Osteocyte (in vitro differentiated cells): ENCODE data around the gene LRRC10. TPM values are rescaled to one million over a fixed set of nuclear protein-coding genes. Genes with fewer than 3 reads are reported as not detected.
"Not testable (repeated sequence)": the region's sequence is repeated elsewhere in the genome, so short reads cannot be mapped to it uniquely, and the experiment has no call there.

Experiments used
- DNase-seq: peaks from one replicate; pipeline ENCODE4 v3.0.0; 2021; ENCODE audit warnings: mixed read lengths; ENCODE audit not compliant: unreplicated experiment; ENCODE audit errors: extremely low spot score
- H3K27ac Mint-ChIP-seq: one replicate; pipeline ENCODE4 v1.8.0; 2021; ENCODE audit warnings: mild to moderate bottlenecking, mixed read lengths; ENCODE audit not compliant: unreplicated experiment
- H3K27me3 Mint-ChIP-seq: one replicate; pipeline ENCODE4 v1.8.0; 2021; ENCODE audit warnings: mixed read lengths; ENCODE audit not compliant: unreplicated experiment
- H3K36me3 Mint-ChIP-seq: one replicate; pipeline ENCODE4 v1.8.0; 2021; ENCODE audit warnings: mixed read lengths; ENCODE audit not compliant: unreplicated experiment
- H3K4me1 Mint-ChIP-seq: one replicate; pipeline ENCODE4 v1.8.0; 2021; ENCODE audit warnings: mixed read lengths; ENCODE audit not compliant: unreplicated experiment
- H3K4me3 Mint-ChIP-seq: one replicate; pipeline ENCODE4 v1.8.0; 2021; ENCODE audit warnings: mild to moderate bottlenecking, moderate library complexity, mixed read lengths; ENCODE audit not compliant: unreplicated experiment
- H3K9me3 Mint-ChIP-seq: one replicate; pipeline ENCODE4 v1.8.0; 2021; ENCODE audit warnings: mixed read lengths; ENCODE audit not compliant: unreplicated experiment
- total RNA-seq: library from RNA; stranded (reverse); gene quantifications from 2 replicates; pipeline ENCODE4 v1.2.1, GENCODE V29; 2021
- TF ChIP-seq, protein P1 (sequence below): fragments of 200-600 bp; sonication (generic); IDR thresholded peaks from 2 replicates; pipeline ENCODE4 v1.5.0; 2021; ENCODE audit warnings: antibody characterized with exemption, mild to moderate bottlenecking, moderate library complexity

Gene LRRC10
- total RNA-seq, 1 donor from 2014 or later, result not detected

DNA sequence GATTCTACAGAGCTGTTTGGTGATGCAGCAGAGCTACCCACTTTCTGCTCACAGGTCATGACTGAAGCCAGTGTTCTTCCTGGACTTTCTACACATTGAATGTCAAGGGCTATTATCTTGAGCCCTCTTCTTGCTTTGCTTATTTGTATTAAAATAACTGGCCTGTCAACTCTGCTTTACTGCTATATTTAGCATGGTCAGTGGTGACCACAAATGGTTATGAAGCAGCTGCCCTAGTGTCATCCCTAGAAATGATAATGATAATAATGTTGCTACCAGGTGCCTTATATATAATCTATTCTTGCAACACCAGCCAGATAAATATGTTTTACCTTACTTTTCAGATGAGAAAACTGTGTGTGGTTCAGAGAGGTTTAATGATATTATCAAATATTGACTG is 2.6 kb upstream of the LRRC10 start:
- Mint-ChIP-seq H3K9me3 (no peaks in the 10 kb centered on the region), H3K4me3 (no peak overlapping the region), H3K27me3 (peaks cover 41% of the 10 kb centered on the region), H3K36me3 (no peaks in the 10 kb centered on the region), H3K27ac (no peak overlapping the region), H3K4me1 (no peaks in the 10 kb centered on the region)
- TF ChIP-seq, protein P1, sequence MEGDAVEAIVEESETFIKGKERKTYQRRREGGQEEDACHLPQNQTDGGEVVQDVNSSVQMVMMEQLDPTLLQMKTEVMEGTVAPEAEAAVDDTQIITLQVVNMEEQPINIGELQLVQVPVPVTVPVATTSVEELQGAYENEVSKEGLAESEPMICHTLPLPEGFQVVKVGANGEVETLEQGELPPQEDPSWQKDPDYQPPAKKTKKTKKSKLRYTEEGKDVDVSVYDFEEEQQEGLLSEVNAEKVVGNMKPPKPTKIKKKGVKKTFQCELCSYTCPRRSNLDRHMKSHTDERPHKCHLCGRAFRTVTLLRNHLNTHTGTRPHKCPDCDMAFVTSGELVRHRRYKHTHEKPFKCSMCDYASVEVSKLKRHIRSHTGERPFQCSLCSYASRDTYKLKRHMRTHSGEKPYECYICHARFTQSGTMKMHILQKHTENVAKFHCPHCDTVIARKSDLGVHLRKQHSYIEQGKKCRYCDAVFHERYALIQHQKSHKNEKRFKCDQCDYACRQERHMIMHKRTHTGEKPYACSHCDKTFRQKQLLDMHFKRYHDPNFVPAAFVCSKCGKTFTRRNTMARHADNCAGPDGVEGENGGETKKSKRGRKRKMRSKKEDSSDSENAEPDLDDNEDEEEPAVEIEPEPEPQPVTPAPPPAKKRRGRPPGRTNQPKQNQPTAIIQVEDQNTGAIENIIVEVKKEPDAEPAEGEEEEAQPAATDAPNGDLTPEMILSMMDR, result no peak
- no peak for DNase-seq

DNA sequence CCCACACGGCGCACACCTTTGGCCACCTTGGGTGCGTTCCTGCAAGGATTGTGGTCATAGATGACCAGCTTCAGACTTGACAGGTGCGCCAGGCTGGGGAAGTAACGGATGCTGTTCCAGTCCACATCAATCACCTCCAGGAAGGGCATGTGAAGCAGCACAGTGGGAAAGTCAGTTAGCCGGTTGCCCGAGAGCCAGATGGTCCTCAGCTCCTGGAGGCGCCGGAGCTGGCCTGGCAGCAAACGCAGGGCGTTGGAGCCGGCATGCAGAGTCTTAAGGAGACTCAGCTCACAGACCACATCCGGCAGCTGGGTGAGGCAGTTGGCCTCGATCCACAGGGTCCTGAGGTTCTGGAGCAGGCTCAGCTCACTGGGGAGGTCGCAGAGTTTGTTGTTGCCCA is 581 bp downstream of the LRRC10 start:
- H3K27ac Mint-ChIP-seq, result no peak overlapping the region
- H3K4me1 Mint-ChIP-seq, result no peaks in the 10 kb centered on the region
- H3K9me3 Mint-ChIP-seq, result no peaks in the 10 kb centered on the region
- no peaks in the 10 kb centered on the region for H3K36me3 Mint-ChIP-seq
- TF ChIP-seq, protein P1, result no peak
- peaks cover 21% of the 10 kb centered on the region for H3K27me3 Mint-ChIP-seq
- DNase-seq, result no peak
- H3K4me3 Mint-ChIP-seq, result no peak overlapping the region

DNA sequence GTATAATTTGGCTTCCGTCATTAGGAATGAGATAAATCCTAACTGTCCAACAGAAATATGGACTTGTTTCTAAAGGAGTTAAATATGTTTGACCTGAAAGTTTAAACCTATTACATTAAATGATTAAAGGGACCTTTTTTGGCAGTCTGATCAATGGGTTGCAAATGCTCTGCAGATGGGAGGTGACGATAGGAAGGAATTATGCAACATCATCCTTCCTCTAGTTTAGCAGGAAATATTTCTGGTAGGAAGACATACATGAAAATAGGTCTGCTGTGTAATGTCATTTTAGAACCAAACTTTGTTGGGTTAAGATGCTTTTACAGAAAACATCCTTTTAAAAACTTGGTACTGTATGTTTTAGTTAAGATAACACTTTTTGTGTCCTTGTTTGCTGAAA is 2.6 kb downstream of the LRRC10 start:
- no peak for DNase-seq
- Mint-ChIP-seq H3K36me3 (peaks cover 5% of the 10 kb centered on the region), H3K27ac (no peak overlapping the region), H3K4me1 (no peaks in the 10 kb centered on the region), H3K9me3 (peaks cover 3% of the 10 kb centered on the region), H3K27me3 (peaks cover 15% of the 10 kb centered on the region), H3K4me3 (no peak overlapping the region)
- TF ChIP-seq, protein P1, result no peak

DNA sequence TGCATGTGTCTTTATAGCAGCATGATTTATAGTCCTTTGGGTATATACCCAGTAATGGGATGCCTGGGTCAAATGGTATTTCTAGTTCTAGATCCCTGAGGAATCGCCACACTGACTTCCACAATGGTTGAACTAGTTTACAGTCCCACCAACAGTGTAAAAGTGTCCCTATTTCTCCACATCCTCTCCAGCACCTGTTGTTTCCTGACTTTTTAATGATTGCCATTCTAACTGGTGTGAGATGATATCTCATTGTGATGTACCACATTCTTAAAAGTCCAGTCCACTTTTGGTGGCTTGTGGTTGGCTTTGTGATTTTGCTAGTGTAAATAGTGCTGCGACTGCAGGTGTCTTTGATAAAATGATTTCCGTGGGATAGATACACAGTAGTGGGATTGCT is 6.4 kb downstream of the LRRC10 start:
- H3K4me3 Mint-ChIP-seq, H3K9me3 Mint-ChIP-seq, DNase-seq, H3K27me3 Mint-ChIP-seq, H3K4me1 Mint-ChIP-seq, H3K27ac Mint-ChIP-seq: not testable (repeated sequence)
- H3K36me3 Mint-ChIP-seq, result peaks cover 33% of the 10 kb centered on the region

DNA sequence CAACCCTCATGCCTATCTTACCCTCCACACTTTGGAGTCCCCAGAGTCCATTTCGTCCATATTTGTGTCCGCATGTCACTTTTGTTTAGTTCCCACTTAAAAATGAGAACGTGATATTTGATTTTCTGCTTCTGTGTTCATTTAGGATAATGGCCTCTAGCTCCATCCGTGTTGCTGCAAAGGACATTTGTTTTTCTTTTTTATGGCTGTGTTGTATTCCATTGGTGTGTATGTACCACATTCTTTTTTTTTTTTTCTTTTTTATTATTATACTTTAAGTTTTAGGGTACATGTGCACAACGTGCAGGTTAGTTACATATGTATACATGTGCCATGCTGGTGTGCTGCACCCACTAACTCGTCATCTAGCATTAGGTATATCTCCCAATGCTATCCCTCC is 7.2 kb downstream of the LRRC10 start:
- not testable (repeated sequence) for H3K4me1 Mint-ChIP-seq

DNA sequence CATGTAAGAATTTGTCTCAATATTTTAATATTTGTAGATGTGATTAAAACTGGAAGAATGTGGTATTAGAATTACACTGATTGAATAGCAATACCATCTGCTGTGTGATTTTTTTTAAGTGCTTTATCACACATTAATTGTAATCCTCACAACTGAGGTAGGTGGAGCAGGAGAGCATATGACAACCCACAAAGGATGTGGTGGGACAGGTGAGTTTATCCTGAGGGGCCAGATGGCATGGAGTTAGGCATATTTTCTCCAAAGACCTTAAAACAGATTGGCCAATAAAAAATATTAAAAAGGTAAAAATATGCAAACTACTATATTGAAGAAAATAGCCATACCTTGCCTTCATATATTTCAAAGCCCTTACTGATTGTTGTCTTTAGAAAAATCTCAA is 7.8 kb downstream of the LRRC10 start:
- DNase-seq, result no peak
- Mint-ChIP-seq H3K36me3 (peaks cover 42% of the 10 kb centered on the region), H3K4me3 (no peak overlapping the region), H3K9me3 (peaks cover 3% of the 10 kb centered on the region), H3K27me3 (no peaks in the 10 kb centered on the region), H3K4me1 (no peaks in the 10 kb centered on the region), H3K27ac (no peak overlapping the region)
- TF ChIP-seq, protein P1, result no peak

More for the DNA sequence above, 7.2 kb downstream of the LRRC10 start:
- not testable (repeated sequence) for H3K4me3 Mint-ChIP-seq, DNase-seq, H3K27me3 Mint-ChIP-seq, H3K27ac Mint-ChIP-seq, H3K9me3 Mint-ChIP-seq
- H3K36me3 Mint-ChIP-seq, result peaks cover 36% of the 10 kb centered on the region
